ENCODE measurements around the gene DYRK3.
"Not testable (repeated sequence)": the region's sequence is repeated elsewhere in the genome, so short reads cannot be mapped to it uniquely, and the experiment has no call there.

The DYRK3 gene

DNA sequence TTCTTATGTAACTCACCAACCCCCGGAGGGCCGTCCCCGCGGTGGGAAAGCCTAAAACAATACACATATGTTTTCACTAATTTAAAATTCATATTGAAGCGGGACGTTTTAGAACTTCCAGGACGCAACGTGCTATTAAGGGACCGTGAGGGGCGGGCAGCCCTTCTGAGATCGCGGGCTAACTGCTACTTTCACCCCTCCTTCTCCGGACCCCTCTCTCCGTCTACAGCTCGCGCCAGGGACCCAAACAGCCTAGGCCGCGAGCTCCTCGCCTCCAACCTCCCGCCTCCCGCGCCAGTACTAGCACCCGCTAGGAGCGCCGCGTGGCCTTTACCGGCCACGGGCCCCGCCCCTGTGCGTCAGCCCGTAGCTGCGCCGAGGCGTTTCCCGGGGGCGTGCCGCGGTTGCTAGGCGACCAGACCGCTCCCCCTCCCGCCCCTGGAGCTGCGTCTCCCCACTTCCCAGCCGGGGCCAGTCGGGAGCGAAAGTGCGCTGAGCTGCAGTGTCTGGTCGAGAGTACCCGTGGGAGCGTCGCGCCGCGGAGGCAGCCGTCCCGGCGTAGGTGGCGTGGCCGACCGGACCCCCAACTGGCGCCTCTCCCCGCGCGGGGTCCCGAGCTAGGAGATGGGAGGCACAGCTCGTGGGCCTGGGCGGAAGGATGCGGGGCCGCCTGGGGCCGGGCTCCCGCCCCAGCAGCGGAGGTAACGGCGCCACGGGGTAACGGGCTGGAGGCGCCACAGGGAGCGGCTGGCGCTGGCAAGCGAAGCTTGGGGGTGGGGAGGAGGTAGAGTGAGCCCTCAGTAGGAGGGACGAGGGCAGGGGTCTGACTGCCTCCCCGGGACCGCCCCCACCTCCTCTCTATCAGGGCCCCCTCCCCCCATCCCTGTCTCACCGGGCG is at the start of gene DYRK3:
TSS of gene DYRK3 (plus strand) at position 457 of the 898 bp plus-strand sequence. CDS start at position 625, 168 bp downstream.
- peak; percentile 65 for DNase-seq

DNA sequence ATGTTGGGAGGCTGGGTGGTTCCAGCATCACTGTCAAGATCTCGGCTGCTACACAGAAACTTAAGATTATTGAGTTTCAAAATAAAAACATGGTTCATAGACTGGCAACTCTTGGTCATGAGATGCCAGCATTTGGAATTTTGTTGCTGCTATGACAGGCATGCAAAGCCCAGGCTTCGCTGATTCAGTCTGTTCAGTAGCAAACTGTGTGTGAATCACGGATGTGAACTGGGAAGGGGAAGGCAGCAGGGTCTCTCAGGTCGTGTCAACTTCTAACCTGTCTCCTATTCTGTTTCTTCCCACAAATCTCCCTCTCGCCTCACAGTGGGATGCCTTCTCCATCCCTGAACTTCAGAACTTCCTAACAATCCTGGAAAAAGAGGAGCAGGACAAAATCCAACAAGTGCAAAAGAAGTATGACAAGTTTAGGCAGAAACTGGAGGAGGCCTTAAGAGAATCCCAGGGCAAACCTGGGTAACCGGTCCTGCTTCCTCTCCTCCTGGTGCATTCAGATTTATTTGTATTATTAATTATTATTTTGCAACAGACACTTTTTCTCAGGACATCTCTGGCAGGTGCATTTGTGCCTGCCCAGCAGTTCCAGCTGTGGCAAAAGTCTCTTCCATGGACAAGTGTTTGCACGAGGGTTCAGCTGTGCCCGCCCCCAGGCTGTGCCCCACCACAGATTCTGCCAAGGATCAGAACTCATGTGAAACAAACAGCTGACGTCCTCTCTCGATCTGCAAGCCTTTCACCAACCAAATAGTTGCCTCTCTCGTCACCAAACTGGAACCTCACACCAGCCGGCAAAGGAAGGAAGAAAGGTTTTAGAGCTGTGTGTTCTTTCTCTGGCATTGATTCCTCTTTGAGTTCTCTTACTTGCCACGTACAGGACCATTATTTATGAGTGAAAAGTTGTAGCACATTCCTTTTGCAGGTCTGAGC is 48.6 kb upstream of the DYRK3 start:
- DNase-seq = no peak

DNA sequence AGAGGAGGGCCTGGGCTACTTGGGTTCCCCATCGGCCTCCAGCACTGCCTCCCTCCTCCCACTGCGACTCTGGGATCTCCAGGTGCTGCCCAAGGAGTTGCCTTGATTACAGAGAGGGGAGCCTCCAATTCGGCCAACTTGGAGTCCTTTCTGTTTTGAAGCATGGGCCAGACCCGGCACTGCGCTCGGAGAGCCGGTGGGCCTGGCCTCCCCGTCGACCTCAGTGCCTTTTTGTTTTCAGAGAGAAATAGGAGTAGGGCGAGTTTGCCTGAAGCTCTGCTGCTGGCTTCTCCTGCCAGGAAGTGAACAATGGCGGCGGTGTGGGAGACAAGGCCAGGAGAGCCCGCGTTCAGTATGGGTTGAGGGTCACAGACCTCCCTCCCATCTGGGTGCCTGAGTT is 47.4 kb upstream of the DYRK3 start:
- DNase-seq = no peak

DNA sequence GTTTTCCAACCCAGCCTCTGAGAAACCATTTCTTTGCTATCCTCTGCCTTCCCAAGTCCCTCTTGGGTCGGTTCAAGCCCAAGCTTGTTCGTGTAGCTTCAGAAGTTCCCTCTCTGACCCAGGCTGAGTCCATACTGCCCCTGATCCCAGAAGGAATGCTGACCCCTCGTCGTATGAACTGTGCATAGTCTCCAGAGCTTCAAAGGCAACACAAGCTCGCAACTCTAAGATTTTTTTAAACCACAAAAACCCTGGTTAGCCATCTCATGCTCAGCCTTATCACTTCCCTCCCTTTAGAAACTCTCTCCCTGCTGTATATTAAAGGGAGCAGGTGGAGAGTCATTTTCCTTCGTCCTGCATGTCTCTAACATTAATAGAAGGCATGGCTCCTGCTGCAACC is 46.8 kb upstream of the DYRK3 start:
- no peak for DNase-seq

DNA sequence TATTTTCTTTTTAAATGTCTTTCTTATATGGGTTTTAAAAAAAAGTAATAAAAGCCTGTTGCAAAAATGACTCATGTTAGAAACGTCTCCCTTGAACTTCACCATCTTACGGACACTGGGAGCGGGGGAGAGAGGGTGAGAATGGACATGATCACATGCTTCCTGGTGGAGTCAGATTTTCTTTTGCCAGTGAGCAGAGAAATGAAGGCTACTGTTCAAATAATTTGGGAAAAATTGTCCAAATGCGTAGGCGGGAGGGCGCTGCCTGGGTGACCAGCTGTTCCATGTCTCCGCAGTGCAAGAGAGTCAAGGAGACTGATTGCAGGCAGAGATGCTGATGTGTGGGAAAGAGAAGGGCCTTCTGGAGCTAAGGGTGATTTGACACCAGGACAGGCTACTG is 46.1 kb upstream of the DYRK3 start:
- no peak for DNase-seq

DNA sequence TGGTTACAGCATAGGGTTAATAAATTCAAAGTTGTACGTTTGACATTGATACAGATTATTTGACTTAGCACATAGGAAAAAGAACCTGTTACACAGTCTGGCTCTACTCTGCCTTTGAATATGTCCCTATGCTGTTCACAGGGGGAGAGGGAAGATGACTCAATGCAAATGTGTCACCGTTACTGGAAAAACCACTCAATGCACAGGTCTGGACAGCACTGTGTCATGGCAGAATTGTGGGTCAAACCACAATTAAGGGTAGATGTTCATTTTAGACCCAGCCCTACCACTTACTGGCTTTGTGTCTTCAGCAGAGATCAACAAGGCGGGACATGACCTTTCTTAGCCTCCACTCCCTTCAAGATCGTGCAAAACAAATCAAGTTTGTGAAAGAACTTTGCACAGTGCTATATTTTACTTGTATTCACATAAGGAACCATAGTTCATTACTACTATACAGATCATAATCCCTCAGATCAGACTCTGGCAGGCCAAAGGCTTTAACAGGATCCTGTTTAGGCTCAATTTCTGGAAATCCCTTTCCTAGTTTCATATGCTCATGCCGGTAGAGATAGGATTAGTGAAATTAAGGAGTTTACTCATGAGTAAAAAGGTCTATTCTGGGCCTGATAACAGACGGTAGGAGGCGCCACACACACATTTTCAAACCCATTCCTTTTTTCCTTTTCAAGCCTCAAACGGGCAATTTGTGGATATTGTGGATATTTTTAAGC is 45.1 kb upstream of the DYRK3 start:
- no peak for DNase-seq

DNA sequence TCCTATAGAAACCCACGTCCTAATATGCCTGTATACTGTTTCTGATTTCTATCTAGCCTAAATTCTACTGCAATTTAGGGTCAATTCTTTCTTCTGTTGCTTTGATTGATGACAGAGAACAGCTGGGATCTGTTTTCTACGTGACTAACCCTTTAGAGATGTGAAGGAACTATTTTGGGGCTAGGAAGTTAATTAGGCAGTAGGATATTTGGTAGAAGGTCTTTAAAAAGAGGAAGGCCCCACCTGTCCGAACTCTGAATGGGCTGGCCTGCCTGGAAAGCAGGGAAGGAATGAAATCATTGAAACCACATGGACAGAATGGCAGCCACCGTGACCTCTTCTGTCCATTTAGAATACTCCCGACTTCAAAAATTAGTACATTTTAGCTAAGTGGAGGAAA is 44.1 kb upstream of the DYRK3 start:
- DNase-seq = no peak

DNA sequence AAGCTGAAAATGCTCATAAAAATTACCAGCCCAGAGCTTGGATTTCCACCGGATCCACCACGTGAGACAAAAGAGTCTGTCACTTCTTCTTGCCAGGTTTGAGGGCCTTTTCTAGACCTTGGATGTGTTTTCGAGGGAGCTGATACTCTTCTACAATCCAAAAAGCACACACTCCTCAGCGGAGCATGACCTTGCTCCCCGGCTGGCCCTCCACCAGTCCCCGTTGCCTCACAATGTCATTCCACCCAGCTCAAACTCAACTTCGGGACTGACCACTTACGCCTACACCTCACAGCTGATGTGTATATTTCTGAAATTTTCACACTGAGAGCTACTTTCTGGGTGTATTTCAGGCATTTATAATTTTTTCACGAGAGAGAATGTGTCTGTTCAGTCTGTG is 43.6 kb upstream of the DYRK3 start:
- DNase-seq = no peak

DNA sequence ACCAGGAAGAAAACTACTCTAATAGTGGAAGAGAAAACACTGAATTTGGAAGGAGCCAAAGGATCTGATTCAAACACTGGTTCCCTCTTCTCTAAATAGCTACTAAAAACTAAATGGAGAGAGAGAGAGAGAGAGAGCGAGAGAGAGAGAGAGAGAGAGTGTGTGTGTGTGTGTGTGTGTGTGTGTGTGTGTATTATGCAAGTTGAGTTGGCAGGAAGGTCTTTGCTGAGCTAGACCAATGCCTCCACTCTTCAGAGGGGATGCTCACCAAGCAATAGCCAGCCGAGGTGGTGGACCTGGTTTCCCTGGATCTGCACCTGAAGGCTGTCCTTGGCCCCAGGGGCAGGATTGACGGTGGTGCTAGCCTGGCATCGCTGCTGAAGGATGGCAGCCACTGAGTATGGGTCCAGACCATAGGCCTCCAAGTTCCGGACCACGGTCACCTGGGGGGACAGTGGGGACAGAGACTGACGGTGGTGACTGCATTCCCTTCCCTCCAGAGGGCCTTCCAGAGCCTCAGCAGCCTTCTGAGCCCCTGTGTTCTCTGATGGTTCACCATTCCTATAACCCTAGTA is 41.9 kb upstream of the DYRK3 start:
- no peak for DNase-seq

DNA sequence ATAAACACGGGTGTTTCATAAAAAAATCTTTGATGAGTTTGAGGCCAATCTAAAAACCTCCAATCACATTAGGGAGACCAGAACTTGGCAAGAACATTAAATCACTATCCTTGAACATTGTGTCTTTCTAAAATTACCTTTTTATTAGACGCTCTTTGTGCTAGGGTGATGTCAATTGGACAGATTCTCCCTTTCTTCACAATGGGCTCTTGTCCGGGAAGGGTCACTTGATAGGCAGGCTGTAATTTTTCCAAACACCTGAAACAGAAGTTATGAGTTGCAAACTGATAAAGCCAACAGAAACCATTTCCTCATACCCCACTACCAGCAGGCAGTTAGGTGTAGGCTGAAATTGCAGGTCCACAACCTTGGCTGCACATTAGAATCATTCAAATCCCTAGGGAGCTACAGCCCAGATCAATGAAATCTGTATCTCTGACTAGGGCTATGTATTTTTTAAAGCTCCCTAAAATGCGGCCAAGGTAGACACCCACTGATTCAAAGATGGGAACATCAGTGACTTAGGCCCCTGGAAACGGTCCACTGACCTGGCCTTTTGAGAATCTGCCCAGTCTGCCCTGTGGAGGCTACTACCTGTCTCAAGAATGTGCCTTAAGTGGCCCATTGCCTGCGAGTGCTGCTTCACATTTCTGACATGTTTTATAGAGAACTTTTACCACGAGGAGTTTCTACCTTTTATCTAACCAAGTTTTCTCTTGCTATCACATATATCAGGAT is 39.6 kb upstream of the DYRK3 start:
- DNase-seq = no peak

DNA sequence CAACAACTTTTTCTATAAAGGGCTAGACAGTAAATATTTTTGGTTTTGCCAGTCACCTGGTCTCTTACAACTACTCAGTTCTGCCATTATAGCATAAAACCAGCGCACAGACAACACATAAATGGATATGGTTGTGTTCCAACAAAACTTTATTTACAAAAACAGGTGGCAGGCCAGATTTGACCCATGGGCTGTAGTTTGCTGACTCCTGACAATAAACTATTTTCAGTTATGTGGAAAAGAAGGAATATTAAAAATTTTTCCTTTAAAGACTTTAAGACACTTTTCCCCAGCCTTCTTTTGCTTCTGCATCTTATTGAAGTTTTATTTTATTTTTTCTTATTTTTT is 39.0 kb upstream of the DYRK3 start:
- no peak for DNase-seq

DNA sequence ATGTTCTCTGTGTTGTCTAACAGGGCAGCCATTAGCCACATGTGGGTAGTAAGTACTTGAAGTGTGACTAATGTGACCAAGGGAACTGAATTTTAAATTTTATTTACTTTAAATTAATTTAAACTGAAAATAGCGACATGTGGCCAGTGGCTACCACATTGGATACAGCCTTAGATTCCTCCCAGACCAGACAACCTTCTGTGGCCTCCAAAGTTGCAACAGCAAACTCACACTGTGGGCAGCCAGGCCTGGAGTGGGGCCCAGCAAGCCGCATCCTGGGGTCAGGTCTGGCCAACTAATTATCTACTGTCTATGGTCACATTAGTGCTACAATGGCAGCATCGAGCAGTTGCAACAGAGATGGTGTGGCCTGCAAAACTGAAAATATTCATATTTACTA is 34.8 kb upstream of the DYRK3 start:
- DNase-seq = no peak

DNA sequence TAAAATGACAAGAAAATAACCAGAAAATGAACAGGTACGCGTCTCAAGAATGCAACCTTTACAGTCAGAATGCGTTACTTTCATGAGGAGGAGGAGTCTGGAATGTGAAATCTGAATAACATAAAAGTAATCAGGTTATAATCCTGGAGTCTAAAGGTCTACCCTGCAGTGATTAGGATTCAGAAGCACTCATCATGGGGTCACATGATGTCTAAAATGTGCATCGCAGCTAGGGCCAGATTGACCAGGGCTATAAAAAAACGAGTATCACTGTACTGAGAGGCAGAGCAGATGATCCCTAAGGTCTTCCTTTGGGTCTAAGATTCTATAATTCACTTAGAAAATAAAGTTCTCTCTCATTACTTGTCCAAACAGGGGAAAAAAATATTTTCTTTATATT is 30.5 kb upstream of the DYRK3 start:
- no peak for DNase-seq

DNA sequence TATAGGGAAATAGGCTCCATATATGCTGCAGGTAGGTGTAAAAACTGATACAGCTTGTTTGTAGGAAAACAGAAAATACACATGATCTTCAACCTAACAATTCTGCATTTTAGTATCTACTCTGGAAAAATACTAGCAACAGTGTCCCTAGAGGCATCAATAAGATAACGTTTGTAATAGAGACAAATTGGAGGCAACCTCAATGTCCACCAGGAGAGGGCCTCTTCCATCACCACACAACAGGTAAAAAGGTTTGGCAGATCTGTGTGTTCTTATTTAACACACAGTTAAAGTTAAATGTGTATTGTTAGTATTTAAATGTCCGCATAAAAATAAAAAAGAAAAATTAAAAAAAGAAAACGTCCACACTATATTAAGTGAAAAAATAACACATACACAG is 28.5 kb upstream of the DYRK3 start:
- no peak for DNase-seq

DNA sequence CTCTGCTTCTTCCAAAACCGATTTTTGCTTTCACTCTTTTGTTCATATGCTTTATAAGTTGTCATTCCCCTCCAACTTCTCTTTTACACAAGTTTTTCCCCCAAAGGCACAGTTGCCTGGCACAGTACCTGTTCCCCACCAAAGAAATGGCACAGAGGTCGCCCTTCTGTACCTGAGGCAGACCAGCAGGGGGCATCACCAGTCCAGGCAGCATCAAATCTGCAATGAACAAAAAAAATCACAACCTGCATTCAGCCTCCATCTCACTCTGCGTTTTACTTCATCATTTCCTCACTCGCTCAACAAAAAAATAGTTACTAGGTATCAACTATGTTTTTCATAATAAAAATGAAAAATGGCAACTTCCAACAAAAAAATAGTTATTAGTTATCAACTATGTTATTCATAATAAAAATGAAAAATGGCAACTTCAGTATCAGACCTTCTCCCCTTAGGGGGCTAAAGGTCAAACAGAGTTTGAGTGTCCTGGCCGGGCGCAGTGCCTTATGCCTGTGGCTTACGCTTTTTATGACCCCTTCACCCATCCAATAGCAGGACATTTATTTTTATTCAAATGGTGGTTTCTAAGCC is 27.1 kb upstream of the DYRK3 start:
- DNase-seq = no peak

DNA sequence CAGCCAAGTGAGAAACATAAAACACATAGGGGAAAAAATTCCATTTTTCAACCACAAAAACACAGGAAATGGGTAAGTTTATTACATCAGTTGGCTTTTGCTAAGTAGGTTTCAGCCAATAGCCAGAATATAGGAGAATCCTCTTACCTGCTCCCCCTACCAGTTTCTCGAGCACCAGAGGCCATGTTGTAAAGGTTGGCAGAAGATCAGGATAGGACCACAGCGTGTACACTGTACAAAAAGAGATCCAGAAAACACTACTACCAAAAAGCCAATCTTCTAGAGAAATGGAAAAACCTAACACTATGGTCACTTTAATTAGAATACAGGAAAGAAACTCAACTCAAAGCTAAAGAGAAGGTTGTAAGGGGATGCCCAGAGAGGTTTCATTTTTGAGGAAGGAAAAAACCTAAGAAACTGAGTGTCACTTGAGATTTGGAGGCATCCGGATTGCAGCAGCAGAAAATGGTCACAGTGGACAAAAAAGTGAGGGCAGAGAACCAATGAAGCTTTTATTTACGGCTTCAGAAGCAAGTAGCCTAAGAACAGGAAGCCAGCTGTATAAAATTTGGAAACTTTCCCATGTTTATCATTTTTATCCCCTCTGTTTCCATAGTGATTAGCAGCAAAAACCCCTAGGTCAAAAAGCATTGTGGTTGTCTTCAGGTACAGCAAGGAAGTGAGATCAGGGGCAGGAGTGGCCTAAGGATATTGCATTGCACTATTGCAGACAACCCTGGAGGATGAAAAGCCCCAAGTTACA is 25.9 kb upstream of the DYRK3 start:
- no peak for DNase-seq

DNA sequence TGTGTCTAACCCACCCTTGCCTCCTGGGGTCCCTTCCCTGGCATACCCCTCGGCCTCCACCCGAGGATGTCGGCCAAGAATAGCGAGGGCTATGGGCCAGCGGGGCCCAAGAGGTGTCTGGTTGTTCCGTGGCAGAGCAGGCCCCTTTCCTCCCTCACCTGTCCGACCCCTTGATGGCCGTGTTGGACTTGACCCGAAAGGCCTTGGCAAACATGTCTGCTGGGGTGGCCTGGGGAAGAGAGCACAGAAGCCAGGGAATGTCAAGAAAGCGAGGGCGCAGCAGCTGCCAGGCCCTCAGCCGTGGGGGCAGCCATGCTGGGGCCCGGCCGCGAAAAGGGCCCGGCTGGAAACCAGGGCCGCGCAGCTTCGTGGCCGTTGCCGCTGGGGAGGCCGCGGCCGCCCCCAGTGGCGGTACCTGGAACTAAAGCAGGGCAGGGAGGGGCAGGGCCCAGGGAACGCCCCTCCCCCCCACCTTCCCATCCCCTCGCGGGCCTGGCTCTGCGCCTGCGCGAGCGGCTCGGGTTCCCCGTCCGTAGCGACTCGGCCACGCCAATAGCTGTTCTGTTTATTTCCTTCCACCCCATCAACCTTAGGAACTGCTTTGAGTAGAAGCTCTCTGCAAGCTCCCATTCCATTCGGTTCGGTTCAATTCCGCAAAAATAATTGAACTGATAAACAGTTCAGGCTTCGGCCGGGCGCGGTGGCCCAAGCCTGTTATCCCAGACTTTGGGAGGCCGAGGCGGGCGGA is 23.0 kb upstream of the DYRK3 start, which contains the start of gene EIF2D:
TSS of gene EIF2D (minus strand) at position 337 of the 748 bp plus-strand sequence. CDS start at position 214, 123 bp downstream.
- peak; percentile 48 for DNase-seq

DNA sequence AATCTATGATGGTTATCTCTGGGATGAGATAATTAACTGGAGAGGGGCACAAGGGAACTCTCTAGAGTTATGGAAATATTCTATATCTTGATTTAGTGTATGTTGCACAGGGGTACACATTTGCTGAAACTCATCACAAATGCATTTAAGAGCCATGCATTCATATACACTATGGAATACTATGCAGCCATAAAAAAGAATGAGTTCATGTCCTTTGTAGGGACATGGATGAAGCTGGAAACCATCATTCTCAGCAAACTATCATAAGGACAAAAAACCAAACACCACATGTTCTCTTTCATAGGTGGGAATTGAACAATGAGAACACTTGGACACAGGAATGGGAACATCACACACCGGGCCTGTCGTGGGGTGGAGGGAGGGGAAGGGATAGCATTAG is 8.9 kb upstream of the DYRK3 start:
- not testable (repeated sequence) for DNase-seq

DNA sequence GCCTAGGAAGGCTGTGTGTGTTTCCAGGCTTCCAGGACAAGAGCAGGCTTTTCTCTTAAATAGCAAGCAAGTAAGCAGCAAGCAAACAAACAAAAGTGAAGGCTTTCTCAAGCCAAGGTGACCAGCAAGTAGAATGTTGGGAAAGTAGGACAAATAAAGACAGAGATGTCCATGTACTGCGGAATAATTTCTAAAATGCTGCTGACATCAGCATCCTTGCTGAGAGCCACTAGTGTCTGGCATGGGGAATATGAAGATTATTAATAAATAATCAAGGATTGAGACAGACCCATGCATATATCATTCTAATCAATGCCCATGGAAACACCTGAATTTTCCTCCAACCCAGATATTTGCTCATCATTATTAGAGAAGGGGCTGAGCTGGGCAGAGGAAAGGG is 6.4 kb upstream of the DYRK3 start:
- DNase-seq = no peak

DNA sequence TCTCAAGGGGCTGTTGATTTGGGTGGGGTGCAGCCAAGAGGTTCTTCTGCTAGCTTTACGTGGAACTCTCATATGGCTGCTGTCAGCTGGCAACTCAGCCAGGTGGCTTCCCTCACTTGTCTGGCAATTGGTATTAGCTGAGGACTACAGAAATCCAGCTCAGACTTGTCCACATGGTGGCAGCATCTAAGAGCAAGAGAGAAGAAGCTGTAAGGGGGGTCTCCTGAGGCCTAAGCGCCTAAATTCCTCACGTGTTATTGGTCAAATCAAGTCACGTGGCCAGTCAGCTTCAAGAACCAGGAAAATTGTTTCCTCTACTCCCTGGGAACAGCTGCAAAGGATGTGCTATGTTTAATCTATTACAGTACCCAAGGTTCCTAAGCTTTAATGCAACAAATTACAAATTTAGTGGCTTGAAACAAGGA is 4.2 kb upstream of the DYRK3 start:
- DNase-seq = peak; percentile 49

Data from NCI-H526 treated with DMSO at 0.1 percent for 48 hours (cell line).